ENCODE results near the gene C22orf39.

Gene C22orf39

DNA sequence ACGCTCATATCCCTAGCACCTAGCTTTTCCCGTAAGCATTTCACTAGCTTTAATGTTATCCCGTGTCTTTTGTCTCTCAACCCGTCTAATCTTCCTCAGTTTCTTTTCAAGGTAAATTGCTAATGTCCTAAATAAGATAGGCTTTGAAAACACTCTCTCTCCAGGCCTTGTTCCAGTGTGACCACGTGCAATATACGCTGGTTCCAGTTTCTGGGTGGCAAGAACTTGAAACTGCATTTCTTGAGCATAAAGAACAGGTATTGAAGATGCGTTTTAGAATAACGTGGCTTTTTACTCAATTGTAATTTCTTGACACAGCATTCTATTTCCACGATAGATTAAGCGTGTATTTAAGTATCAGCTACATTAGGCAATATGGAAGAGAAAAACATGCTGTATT, 33.3 kb upstream of the C22orf39 start:
- no peak overlapping the region for H3K27ac ChIP-seq (ENCODE audit: low read depth, low read length)
- no peaks in the 10 kb centered on the region for H3K27me3 ChIP-seq (ENCODE audit: control insufficient read depth, low read length)
- peaks cover 66% of the 10 kb centered on the region for H3K36me3 ChIP-seq (ENCODE audit: control insufficient read depth, low read length)
- H3K4me3 ChIP-seq (ENCODE audit: low read length), result peak overlapping the region; percentile 99
- peaks cover 20% of the 10 kb centered on the region; the same call in 1 of the 2 replicates for H4K20me1 ChIP-seq (ENCODE audit: control insufficient read depth, insufficient read depth, low read depth, low read length)
- peaks cover 68% of the 10 kb centered on the region for H3K79me2 ChIP-seq (ENCODE audit: control insufficient read depth, low read length)
- TF ChIP-seq EZH2phosphoT487 (IDR thresholded peaks at IDR 0.05; ENCODE audit: borderline replicate concordance, low read length), result no peak
- TF ChIP-seq, protein P1, sequence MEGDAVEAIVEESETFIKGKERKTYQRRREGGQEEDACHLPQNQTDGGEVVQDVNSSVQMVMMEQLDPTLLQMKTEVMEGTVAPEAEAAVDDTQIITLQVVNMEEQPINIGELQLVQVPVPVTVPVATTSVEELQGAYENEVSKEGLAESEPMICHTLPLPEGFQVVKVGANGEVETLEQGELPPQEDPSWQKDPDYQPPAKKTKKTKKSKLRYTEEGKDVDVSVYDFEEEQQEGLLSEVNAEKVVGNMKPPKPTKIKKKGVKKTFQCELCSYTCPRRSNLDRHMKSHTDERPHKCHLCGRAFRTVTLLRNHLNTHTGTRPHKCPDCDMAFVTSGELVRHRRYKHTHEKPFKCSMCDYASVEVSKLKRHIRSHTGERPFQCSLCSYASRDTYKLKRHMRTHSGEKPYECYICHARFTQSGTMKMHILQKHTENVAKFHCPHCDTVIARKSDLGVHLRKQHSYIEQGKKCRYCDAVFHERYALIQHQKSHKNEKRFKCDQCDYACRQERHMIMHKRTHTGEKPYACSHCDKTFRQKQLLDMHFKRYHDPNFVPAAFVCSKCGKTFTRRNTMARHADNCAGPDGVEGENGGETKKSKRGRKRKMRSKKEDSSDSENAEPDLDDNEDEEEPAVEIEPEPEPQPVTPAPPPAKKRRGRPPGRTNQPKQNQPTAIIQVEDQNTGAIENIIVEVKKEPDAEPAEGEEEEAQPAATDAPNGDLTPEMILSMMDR (IDR thresholded peaks at IDR 0.05; ENCODE audit: low read depth, low read length, poor library complexity, severe bottlenecking), result no peak
- H3K9me3 ChIP-seq (ENCODE audit: control insufficient read depth, insufficient read depth, low read length), result no peaks in the 10 kb centered on the region
- no peaks in the 10 kb centered on the region for H3K9me2 ChIP-seq (replicated peaks; ENCODE audit: control insufficient read depth, low read length)
- no peaks in the 10 kb centered on the region for H3F3A ChIP-seq (ENCODE audit: control insufficient read depth, insufficient read depth)
- peaks cover 19% of the 10 kb centered on the region for H3K4me1 ChIP-seq (ENCODE audit: control insufficient read depth, low read length)
- peak overlapping the region; percentile 90 for H3K4me2 ChIP-seq (ENCODE audit: low read length)

- no peaks in the 10 kb centered on the region for H3K9me3 ChIP-seq (ENCODE audit: control insufficient read depth, insufficient read depth, low read length)
- peak overlapping the region; percentile 90 for H3K4me2 ChIP-seq (ENCODE audit: low read length)
- no peaks in the 10 kb centered on the region for H3F3A ChIP-seq (ENCODE audit: control insufficient read depth, insufficient read depth)
- TF ChIP-seq EZH2phosphoT487 (IDR thresholded peaks at IDR 0.05; ENCODE audit: borderline replicate concordance, low read length), result no peak
- no peaks in the 10 kb centered on the region for H3K27me3 ChIP-seq (ENCODE audit: control insufficient read depth, low read length)
- peaks cover 66% of the 10 kb centered on the region for H3K36me3 ChIP-seq (ENCODE audit: control insufficient read depth, low read length)
- peaks cover 73% of the 10 kb centered on the region for H3K79me2 ChIP-seq (ENCODE audit: control insufficient read depth, low read length)
- peaks cover 18% of the 10 kb centered on the region; the same call in 1 of the 2 replicates for H4K20me1 ChIP-seq (ENCODE audit: control insufficient read depth, insufficient read depth, low read depth, low read length)
- peak overlapping the region; percentile 99 for H3K4me3 ChIP-seq (ENCODE audit: low read length)
- H3K27ac ChIP-seq (ENCODE audit: low read depth, low read length), result peak overlapping the region; percentile 82
- H3K9me2 ChIP-seq (replicated peaks; ENCODE audit: control insufficient read depth, low read length), result no peaks in the 10 kb centered on the region
- H3K4me1 ChIP-seq (ENCODE audit: control insufficient read depth, low read length), result peaks cover 19% of the 10 kb centered on the region
Measured at GRCh38 chr22:19480173-19480568, 32.7 kb upstream of the C22orf39 start.

- Histone ChIP-seq H3K27ac (ENCODE audit: low read depth, low read length) (peak within 1 kb of the TSS; percentile 82), H3K9me3 (ENCODE audit: control insufficient read depth, insufficient read depth, low read length) (no peaks in the 10 kb centered on the region), H3K4me1 (ENCODE audit: control insufficient read depth, low read length) (peaks cover 19% of the 10 kb centered on the region), H3K79me2 (ENCODE audit: control insufficient read depth, low read length) (peaks cover 77% of the 10 kb centered on the region), H3K9me2 (replicated peaks; ENCODE audit: control insufficient read depth, low read length) (no peaks in the 10 kb centered on the region), H3F3A (ENCODE audit: control insufficient read depth, insufficient read depth) (no peaks in the 10 kb centered on the region), H3K4me3 (ENCODE audit: low read length) (peak within 1 kb of the TSS; percentile 99), H3K36me3 (ENCODE audit: control insufficient read depth, low read length) (peaks cover 65% of the 10 kb centered on the region), H4K20me1 (ENCODE audit: control insufficient read depth, insufficient read depth, low read depth, low read length) (peaks cover 17% of the 10 kb centered on the region; the same call in 1 of the 2 replicates), H3K27me3 (ENCODE audit: control insufficient read depth, low read length) (no peaks in the 10 kb centered on the region), H3K4me2 (ENCODE audit: low read length) (peak within 1 kb of the TSS; percentile 90)
- TF ChIP-seq, protein P1 (IDR thresholded peaks at IDR 0.05; ENCODE audit: low read depth, low read length, poor library complexity, severe bottlenecking), result no peak
- no peak for TF ChIP-seq EZH2phosphoT487 (IDR thresholded peaks at IDR 0.05; ENCODE audit: borderline replicate concordance, low read length)
Measured at GRCh38 chr22:19479355-19480172, 32.1 kb upstream of the C22orf39 start, which contains the start of gene CDC45. Gene CDC45, plus strand, starts transcription at chr22:19479920. Its CDS starts 49 bp downstream, at chr22:19479969.

DNA sequence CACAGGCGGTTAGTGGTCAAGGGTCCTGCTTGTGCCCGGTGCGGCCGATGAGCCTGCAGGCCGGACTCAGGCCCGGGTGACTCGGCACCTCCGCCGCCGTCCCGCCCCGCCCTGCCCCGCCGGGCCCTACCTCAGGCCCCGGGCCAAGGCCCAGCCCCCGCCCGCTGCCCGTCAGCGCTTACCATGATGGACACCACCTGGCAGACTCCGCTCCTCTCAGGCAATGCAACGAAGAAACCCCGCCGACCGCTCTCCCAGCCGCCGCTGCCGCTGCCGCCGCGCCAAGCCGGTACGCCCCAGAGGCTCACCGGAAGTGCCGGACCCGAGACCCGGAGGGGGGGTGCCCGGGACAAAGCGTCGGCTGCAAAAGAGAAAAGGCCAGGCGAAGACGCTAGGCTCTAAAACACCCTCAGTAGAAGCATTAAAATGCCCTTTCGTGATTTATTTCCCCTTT, 31.4 kb upstream of the C22orf39 start, which contains the start of gene UFD1:
Gene UFD1, minus strand, starts transcription at position 293 of the 454 bp plus-strand sequence. Its CDS starts 108 bp downstream, at position 185.
- H3K27ac ChIP-seq (ENCODE audit: low read depth, low read length), result peak within 1 kb of the TSS; percentile 82
- H3K27me3 ChIP-seq (ENCODE audit: control insufficient read depth, low read length), result no peaks in the 10 kb centered on the region
- H3K9me3 ChIP-seq (ENCODE audit: control insufficient read depth, insufficient read depth, low read length), result no peaks in the 10 kb centered on the region
- TF ChIP-seq, protein P1 (IDR thresholded peaks at IDR 0.05; ENCODE audit: low read depth, low read length, poor library complexity, severe bottlenecking), result no peak
- TF ChIP-seq EZH2phosphoT487 (IDR thresholded peaks at IDR 0.05; ENCODE audit: borderline replicate concordance, low read length), result no peak
- no peaks in the 10 kb centered on the region for H3K9me2 ChIP-seq (replicated peaks; ENCODE audit: control insufficient read depth, low read length)
- peaks cover 19% of the 10 kb centered on the region for H3K4me1 ChIP-seq (ENCODE audit: control insufficient read depth, low read length)
- peaks cover 17% of the 10 kb centered on the region; the same call in 1 of the 2 replicates for H4K20me1 ChIP-seq (ENCODE audit: control insufficient read depth, insufficient read depth, low read depth, low read length)
- H3F3A ChIP-seq (ENCODE audit: control insufficient read depth, insufficient read depth), result no peaks in the 10 kb centered on the region
- peaks cover 62% of the 10 kb centered on the region for H3K36me3 ChIP-seq (ENCODE audit: control insufficient read depth, low read length)
- peak within 1 kb of the TSS; percentile 90 for H3K4me2 ChIP-seq (ENCODE audit: low read length)
- H3K79me2 ChIP-seq (ENCODE audit: control insufficient read depth, low read length), result peaks cover 79% of the 10 kb centered on the region
- peak within 1 kb of the TSS; percentile 99 for H3K4me3 ChIP-seq (ENCODE audit: low read length)
